HFFc6 (cell line): Measurements from ENCODE around the gene GOLGA8S. TPM values are rescaled to one million over a fixed set of nuclear protein-coding genes. Genes with fewer than 3 reads are reported as not detected.

Experiments
- total RNA-seq, 6 experiments: library from RNA; stranded (reverse); fragmentation: NEBNext Ultra II Directional; extraction: Animal tissue kit (Norgen Biotek cat#: 25700); gene quantifications; 2 replicates in 1 of 6; 3 replicates in 5 of 6; pipeline ENCODE4 v1.2.3, GENCODE V29; 2021

GOLGA8S gene
- total RNA-seq, 6 experiments from 2014 or later: 0.08 TPM; not detected in 5

Other genes starting within 250 kb of the GOLGA8S start
- not detected for gene GOLGA6L1, start 217.9 kb upstream of the GOLGA8S start, total RNA-seq
- not detected for gene GOLGA6L26, start 20.6 kb upstream of the GOLGA8S start, total RNA-seq
- gene GOLGA6L2, start 92.5 kb downstream of the GOLGA8S start, total RNA-seq: not detected
- under 1 TPM in 3 of 6 experiments, not detected in 3; 0.12 to 0.16 (median 0.14) TPM for gene MKRN3, start 210.9 kb downstream of the GOLGA8S start, total RNA-seq